Astrocyte (in vitro differentiated cells and primary cell): Measurements from ENCODE around the gene NKX6-1.

Source experiments
- CTCF ChIP-seq: IDR thresholded peaks from 2 replicates; pipeline ENCODE4 v1.5.1; 2011; ENCODE audit warnings: low read depth, mild to moderate bottlenecking, inconsistent platforms, low read length, moderate library complexity; ENCODE audit not compliant: insufficient read depth
- EZH2 ChIP-seq: IDR thresholded peaks from 2 replicates; pipeline ENCODE4 v1.6.1; 2012; ENCODE audit warnings: mild to moderate bottlenecking, low read length, inconsistent platforms; ENCODE audit not compliant: insufficient read depth

GRCh38 chr4:84530454-84530853, 31.4 kb upstream of the NKX6-1 start:
- TF ChIP-seq CTCF = no peak
- no peak for TF ChIP-seq EZH2
